GM19099 (cell line): ENCODE data around the gene SPTBN4.

Source experiments
- POLR2A ChIP-seq: IDR thresholded peaks from 3 replicates; pipeline ENCODE4 v1.6.1; 2011; ENCODE audit warnings: low read depth; ENCODE audit not compliant: insufficient read length; ENCODE audit errors: extremely low read depth

SPTBN4 gene

DNA sequence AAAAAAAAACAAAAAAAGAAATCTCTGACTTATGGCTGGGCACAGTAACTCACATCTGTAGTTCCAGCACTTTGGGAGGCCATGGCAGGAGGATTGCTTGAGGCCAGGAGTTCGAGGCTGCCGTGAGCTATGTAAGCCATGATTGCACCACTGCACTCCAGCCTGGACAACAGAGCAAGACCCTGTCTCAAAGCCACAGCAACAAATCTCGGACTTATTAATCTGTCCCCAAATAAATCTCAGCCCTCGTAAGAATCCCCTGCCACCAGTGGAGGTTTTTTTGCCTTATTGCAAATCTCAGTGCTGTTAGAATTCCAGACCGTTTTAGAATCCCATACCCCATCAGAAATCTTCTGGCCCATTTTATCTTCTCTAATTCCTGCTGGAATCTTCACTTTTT, 114.7 kb downstream of the SPTBN4 start:
- TF ChIP-seq POLR2A = no peak

DNA sequence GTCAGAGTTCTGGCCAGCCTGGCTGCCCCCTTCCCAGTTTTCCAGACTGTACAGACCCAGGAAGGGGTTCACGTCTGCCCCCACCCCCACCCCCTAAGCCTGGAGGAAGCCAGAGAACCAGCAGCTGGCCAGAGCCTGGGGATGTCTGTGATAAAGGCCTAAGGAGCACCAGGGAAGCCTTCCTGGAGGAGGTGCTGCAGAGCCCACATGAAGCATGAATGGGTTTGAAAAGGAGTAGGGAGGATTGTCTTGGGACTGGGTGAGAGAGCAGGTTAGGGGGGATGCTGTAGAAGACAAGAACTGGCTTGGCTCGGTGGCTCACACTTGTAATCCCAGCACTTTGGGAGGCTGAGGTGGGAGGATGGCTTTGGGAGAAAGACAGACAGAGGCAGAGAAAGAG, 115.7 kb downstream of the SPTBN4 start:
- TF ChIP-seq POLR2A = no peak

- no peak for TF ChIP-seq POLR2A
These were observed 116.5 kb downstream of the SPTBN4 start for GRCh38 chr19:40583283-40583682.

GRCh38 chr19:40584007-40584406, 117.2 kb downstream of the SPTBN4 start:
- no peak for TF ChIP-seq POLR2A

GRCh38 chr19:40585241-40585981, 118.6 kb downstream of the SPTBN4 start:
- TF ChIP-seq POLR2A = no peak

- no peak for TF ChIP-seq POLR2A
These were observed 119.2 kb downstream of the SPTBN4 start for GRCh38 chr19:40585982-40586422.

- TF ChIP-seq POLR2A = no peak
These were observed 119.8 kb downstream of the SPTBN4 start for GRCh38 chr19:40586611-40587010.

GRCh38 chr19:40588110-40588854, 121.5 kb downstream of the SPTBN4 start:
- no peak for TF ChIP-seq POLR2A

- TF ChIP-seq POLR2A = no peak
These were observed 122.2 kb downstream of the SPTBN4 start for GRCh38 chr19:40588926-40589569.

DNA sequence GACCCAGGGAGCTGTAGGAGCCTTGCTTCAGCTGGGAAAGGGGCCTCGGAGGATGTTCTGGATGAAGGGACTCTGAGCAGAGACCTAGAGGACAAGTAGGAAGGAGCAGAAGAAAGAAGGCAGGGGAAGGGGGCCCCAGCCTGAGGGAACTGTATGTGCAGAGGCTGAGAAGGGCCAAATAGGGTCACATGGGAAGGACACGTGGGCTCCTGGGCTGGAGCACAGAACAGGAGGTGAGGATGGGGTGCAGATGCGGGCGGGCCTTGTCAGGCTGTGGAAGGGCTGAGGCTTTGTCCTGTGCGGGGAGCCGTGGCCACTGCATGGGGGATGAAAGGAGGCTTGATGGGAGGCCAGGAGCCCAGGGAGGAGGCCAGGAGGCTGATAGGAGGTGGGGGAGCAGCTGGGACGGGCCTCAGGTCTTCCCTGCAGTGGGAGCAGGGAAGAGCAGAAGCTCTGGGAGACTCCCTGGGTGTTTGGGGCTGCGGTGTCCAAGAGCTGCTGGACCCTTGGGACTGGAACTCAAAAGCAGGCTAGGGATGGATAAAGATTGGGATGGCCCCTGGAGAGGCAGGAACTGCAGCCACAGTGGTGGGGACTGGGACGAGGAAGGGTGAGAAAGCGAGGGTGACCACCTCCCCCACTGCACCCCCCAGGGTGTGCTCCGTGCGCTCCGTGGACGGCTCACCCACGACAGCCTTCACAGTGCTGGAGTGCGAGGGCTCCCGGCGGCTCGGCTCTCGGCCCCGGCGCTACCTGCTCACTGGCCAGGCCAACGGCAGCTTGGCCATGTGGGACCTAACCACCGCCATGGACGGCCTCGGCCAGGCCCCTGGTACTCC, 123.0 kb downstream of the SPTBN4 start:
- TF ChIP-seq POLR2A = no peak

DNA sequence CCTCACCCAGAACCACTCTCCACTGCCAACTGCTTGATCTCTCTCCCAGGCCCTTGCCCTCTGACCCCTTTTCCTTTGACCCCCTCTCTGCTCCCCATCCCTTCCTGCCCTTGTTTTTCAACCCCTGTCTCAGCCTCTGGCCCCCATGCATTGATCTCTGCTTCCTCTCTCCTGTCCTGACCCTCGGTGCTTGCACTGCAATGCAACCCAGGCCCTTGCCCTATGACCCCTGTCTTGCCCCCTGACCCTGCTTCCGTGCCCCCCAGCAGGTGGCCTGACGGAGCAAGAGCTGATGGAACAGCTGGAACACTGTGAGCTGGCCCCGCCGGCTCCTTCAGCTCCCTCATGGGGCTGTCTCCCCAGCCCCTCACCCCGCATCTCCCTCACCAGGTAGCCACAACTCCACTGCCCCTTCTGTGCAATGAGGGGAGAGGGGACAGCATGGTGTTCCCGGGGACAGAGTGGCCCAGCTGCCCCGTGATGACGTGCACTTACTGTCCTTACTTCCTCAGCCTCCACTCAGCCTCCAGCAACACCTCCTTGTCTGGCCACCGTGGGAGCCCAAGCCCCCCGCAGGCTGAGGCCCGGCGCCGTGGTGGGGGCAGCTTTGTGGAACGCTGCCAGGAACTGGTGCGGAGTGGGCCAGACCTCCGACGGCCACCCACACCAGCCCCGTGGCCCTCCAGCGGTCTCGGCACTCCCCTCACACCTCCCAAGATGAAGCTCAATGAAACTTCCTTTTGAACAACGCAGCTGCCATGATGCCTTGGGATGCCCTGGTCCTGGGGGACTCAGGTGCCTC, 123.9 kb downstream of the SPTBN4 start:
- no peak for TF ChIP-seq POLR2A

DNA sequence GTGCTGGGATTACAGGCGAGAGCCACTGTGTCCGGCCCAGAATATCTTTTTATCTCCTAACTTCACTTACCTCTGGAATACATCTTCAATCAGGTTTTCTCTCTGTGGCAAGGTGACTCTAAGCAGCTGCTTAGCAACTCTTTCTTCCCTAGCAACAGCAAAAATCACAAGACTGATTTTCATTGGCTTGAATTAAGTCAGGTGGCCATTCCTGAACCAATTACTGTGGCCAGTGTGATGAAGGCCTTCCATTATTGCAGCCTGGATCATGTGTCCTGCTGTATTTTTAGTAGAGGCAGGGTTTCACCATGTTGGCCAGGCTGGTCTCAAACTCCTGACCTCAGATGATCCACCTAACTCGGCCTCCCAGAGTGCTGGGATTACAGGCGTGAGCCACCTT, 125.4 kb downstream of the SPTBN4 start:
- no peak for TF ChIP-seq POLR2A

- no peak for TF ChIP-seq POLR2A
These were observed 127.5 kb downstream of the SPTBN4 start for GRCh38 chr19:40594255-40594654.

DNA sequence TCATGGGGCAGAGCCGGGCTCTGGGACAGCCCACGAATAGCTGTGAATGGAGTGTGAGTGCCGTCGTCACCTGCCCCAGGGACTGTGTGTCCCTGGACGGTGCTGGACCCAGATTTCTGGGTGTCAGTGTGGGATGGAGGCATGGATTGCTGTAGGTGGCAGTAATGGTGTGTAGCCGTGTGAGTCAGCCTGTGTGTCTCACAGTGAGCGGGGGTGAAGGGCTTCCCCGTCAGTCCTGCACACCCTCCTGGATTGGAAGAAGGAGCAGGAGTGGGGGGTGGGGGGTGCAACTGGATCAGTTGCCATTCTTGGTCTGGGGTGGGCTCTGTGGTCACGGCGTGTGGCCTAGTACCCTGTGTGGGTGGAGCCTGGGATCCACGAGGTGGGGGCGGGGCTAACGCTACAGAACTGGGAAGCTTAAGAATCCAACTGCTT, 127.9 kb downstream of the SPTBN4 start:
- no peak for TF ChIP-seq POLR2A
